ENCODE measurements around the gene TPST1.
"Not testable (repeated sequence)": the region's sequence is repeated elsewhere in the genome, so short reads cannot be mapped to it uniquely, and the experiment has no call there.

The TPST1 gene

DNA sequence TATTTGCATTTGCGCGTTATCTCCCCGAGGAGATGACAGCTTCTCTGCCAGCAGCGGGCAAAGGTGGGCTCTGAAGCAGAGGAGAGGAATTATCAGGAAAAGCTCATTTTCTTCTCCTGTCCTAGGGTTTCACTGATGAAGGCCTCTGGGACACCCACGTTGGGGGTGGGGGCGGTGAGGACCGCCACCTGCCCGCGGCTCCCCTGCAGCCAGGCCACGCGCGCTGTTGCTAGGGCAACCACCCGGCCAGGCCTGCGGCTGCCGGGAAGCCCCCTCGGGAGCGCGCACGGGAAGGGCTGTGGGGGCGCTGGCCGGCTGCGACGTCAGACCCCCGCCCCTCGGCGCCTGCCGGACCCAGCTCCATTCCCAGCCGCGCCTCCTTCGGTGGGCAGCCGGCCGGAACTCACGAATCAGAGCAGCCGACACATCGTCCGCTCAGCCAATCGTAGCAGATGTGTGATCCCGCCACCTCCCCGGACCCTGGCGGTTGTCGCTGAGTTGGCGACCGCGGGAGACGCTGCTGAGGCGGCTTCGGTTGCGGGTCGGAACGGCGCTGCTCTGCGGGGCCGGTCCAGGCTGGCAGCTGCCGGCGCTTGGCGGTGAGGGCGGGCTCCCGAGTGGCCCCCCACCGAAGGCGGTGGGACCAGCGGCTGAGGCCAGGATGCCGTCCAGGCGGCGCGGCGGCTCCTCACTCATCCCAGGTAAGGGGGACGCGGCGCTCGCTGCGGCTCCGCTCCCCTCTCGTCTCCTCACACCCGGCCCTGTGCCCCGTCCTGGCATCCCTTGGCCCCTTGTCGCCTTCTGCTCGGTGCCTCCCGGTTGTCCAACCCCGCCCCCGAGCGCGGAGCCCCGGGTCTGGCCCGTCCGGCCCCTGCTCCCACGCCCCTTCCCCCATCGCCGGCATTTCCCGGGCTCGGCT, at the start of gene TPST1:
Gene TPST1 (plus strand): TSS at position 513 of the 919 bp plus-strand sequence. CDS start 35,092 bp downstream, outside the sequence.
- peak; percentile 58 to 72 for DNase-seq (ENCODE audit: low read depth in 2 of 2)

DNA sequence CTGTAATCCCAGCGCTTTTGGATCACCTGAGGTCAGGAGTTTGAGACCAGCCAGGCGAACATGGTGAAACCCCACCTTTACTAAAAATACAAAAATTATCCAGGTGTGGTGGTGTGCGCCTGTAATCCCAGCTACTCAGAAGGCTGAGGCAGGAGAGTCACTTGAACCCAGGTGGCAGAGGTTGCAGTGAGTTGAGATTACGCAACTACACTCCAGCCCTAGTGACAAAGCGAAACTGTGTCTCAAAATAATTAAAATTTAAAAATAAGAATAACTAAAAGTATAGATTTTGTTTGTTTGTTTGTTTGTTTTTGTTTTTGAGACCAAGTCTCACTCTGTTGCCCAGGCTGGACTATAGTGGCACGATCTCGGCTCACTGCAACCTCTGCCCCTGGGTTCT, 49.1 kb upstream of the TPST1 start:
- DNase-seq (ENCODE audit: low read depth in 2 of 2): not testable (repeated sequence)

DNA sequence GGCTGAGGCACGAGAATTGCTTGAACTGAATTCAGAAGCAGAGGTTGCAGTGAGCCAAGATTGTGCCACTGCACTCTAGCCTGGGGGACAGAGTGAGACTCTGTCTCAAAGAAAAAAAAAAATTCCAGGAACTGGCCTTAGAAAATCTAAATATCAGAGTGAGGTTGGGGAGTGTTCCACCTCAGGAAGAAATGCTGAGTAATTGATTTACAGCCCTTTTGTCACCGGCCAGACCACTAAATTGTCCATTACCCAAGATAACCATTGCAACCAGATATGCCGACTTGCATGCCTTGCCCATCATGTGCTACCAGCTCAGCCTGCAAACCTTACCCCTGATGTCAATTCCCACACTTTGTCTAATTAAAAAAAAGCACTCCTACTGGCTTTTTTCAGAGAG, 48.1 kb upstream of the TPST1 start:
- DNase-seq (ENCODE audit: low read depth in 2 of 2): no peak

DNA sequence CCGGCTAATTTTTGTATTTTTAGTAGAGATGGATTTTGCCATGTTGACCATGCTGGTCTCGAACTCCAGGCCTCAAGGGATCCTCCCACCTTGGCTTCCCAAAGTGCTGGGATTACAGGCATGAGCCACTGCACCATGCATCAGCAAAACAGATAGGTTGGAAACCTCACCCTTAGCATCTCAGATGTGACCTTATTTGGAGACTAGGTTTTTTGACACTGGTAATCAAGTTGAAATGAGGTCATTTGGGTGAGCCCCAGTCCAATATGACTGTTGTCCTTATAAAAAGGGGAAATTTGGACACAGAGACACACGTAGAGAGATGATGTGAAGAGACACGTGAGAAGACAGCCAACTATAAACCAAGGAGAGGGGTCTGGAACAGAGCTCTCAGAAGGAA, 42.5 kb upstream of the TPST1 start:
- no peak for DNase-seq (ENCODE audit: low read depth in 2 of 2)

DNA sequence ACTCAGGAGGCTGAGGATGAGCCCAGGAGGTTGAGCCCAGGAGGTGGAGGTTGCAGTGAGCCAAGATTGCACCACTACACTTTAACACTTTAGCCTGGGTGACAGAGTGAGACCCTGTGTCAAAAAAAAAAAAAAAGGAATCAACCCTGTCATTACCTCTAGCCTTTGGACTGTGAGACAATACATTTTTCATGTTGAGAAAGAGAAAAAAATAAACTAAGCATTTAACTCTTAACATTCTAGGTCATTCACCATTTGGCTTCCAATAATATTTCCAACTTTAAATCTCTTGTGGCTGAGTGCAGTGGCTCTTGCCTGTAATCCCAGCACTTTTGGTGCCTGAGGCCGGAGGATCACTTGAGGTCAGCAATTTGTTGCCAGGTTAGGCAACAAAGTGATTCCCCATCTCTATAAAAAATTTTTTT, 41.9 kb upstream of the TPST1 start:
- no peak for DNase-seq (ENCODE audit: low read depth in 2 of 2)

DNA sequence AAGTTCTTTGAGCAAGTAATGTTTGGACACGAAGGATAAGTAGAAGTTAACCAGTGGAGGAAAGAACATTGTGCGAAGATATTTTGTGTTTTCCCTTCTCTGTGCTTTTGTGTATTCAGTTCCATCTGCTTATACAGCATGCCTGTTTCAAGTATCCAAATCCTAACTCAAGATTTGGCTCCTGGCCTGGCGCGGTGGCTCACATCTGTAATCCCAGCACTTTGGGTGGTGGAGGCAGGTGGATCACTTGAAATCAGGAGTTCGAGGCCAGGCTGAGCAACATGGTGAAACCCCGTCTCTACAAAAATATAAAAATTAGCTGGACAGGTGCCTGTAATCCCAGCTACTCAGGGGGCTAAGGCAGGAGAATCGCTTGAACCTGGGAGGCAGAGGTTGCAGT, 40.8 kb upstream of the TPST1 start:
- no peak for DNase-seq (ENCODE audit: low read depth in 2 of 2)

DNA sequence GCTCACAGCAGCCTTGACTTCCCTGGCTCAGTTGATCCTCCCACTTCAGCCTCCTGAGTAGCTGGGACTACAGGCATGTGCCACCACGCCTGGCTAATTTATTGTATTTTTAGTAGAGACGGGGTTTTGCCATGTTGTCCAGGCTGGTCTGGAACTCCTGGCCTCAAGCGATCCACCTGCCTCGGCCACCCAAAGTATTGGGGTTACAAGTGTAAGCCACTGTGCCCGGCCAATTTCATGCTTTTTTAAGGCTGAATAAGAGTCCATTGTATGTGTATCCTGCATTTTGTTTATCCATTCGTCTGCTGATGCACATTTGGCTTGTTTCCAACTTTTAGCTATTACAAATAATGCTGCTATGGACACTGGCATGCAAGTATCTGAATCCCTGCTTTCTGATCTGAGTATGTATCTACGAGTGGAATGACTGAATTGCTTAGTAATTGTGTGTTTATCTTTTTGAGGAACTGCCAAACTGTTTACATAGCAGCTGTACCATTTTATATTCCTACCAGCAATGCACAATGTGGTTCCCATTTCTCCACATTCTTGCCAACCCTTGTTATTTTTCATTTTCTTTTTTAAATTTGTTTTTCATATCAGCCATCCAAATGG, 37.3 kb upstream of the TPST1 start:
- no peak for DNase-seq (ENCODE audit: low read depth in 2 of 2)

DNA sequence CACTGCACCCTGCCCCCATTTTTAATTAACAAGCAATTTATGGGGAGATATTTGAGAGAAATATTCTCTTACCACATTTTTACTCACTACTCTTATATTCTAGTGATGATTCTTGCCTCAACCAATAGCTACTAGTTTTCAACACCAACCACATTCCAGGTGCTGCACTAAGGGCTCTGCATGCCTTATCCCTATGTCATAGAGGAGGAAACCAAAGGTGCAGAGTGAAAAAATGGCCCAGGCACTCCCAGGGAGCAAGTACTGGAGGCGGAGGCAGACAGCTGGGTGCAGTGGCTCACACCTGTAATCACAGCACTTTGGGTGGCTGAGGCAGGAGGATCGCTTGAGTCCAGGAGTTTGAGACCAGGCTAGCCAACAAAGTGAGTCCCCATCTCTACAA, 35.5 kb upstream of the TPST1 start:
- no peak for DNase-seq (ENCODE audit: low read depth in 2 of 2)

DNA sequence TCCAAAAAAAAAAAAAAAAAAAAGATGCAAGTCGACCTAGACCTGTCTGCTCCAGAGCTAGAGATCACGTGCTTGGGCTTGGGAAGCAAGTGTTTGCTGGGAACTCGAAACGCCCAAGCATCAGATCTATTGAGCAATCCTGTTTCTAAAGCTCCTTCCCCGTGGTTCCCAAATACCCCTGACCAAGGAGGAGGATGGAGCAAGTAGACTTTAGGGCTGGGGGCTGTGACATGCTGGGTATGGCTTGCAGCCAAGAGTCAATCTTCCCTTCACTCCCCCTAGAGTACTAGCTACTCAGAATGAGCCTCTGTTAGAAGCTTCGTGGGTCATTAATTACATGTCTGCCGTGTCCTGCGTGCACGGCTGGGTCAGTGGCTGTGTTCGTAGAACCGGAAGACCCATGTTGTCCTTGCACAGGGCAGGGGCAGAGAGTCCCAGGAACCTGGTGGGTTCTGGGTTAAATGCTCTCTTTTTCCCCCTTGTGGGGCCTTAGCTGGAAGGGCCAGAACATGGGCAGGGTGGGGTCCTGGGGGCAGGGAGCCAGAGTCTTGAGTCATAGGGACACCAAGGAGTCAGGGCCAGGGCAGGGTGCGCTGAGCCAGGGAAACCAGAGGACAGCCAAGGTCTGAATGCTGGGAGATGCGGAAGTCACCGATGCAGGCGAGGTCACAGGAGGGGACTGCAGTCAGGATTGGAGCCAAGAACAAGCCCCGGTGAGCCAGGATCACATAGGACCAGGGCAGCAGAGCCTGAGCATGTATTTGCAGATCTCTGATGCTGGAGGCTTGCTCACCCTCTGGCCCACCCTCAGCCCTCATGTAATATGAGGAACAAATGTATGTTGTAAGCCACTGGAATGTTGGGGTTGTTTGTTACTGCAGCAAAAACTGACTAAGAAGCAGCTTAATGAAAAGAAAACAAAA, 34.6 kb upstream of the TPST1 start:
- DNase-seq (ENCODE audit: low read depth in 2 of 2): no peak

DNA sequence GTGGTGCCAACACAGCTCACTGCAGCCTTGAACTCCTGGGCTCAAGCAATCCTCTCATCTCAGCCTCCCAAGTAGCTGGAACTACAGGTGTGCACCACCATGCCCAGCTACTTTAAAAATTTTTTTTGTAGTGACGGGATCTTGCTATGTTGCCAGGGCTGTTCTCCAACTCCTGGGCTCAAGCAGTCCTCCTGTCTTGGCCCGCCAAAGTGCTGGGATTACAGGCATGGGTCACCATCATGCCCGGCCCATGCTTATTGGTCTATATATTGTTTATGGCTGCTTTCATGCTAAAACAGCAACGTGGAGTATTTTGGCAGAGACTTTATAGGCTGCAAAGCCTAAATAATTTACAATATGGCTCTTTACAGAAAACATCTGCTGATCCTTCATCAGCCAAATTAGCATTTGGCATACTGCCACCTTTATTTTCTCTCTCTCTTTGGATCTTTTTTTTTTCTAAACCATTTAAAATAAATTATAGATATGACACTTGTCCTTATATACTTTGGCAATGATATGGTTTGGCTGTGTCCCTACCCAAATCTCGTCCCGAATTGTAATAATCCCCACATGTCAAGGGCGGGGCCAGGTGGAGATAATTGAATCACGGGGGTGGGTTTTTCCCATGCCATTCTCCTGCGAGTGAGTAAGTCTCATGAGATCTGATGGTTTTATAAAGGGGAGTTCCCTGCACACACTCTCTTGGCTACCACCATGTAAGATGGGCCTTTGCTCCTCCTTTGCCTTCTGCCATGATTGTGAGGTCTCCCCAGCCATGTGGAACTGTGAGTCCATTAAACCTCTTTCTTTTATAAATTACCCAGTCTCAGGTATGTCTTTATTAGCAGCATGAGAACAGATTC, 32.4 kb upstream of the TPST1 start:
- not testable (repeated sequence) for DNase-seq (ENCODE audit: low read depth in 2 of 2)

DNA sequence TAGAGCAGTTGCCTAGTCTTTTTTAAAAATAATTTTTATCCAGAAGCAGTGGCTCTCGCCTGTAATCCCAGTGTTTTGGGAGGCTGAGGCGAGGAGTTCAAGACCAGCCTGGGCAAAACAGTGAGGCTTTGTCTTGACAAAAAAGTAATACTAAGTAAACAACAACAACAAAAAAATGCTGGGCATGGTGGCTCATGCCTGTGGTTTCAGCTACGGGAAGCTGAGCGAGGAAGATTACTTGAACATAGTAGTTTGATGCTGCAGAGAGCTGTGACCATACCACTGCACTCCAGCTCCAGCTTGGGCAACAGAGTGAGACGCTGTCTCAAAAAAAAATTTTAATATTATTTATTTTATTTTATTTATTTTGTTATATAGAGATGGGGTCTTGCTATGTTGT, 31.3 kb upstream of the TPST1 start:
- no peak for DNase-seq (ENCODE audit: low read depth in 2 of 2)

DNA sequence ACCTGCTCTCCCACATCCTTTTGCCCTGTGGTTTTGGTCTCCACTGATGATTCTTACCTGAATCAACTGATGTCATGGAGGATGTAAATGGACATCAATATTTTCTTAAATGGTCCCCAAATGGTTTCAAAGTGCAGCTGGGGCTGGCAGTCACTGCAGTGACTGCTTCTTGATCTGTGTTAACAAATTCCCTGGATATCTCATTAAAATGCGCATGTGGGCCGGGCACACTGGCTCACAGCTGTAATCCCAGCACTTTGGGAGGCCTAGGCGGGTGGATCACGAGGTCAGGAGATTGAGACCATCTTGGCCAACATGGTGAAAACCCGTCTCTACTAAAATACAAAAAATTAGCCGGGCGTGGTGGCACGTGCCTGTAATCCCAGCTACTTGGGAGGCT, 30.1 kb upstream of the TPST1 start:
- DNase-seq (ENCODE audit: low read depth in 2 of 2): not testable (repeated sequence)

DNA sequence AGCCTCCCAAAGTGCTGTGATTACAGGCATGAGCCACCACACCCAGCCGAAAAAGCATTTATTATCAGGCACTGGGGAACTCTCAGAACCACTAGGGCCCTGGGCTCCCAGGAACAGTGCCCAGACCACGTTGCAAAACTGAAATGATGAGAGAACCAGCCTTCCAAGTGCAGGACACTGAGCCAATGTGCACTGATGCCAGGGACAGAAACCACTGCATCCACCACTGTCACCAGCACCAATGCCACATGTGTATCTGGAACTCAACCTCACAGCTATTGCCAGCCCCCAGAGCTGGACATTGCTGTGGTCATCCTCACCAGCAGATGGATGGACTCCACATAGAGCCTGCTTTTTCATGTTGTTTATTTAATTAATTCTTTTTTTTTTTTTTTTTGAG, 28.2 kb upstream of the TPST1 start:
- no peak for DNase-seq (ENCODE audit: low read depth in 2 of 2)

DNA sequence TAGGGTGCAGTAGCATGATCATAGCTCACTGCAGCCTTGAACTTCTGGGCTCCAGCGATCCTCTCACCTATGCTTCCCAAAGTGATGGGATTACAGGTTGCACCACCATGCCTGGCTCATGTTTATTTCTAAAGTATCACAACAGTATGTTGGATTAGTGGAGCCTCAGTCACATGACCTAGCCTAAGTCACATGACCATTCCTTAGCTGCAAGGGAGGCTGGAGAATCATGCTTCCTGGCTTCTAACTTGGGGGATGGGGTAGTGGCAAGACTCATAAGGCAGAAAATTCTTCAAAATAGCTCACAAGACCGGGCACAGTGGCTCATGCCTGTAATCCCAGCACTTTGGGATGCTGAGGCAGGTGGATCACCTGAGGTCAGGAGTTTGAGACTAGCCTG, 26.9 kb upstream of the TPST1 start:
- DNase-seq (ENCODE audit: low read depth in 2 of 2): no peak

DNA sequence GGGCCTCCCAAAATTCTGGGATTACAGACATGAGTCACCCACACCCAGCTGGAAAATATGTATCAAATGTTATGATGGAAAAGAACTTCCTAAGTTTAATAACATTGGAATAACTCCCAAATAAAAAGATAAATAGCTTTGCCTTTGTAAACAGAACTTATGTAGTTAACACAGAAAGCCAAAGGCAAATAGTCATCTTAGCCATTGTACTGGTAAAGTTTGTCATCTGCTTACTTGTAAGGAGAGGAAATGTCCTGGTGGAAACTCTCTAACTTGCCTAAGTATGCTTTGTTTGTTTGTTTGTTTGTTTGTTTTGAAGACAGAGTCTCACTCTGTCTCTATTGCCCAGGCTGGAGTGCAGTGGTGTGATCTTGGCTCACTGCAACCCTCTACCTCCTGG, 23.8 kb upstream of the TPST1 start:
- DNase-seq (ENCODE audit: low read depth in 2 of 2): no peak

DNA sequence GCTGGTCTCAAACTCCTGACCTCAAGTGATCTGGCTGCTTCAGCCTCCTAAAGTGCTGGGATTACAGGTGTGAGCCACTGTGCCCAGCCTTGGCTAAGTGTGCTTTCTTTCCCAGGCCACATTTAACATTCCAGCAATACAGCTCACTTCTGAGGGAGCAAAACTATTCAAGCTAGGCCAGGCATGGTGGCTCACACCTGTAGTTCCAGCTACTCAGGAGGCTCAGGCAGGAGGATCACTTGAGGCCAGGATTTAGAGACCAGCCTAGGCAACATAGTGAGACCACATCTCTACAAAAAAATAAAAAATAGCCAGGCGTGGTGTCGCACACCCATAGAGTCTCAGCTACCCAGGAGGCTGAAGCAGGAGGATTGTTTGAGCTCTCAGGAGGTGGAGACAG, 23.3 kb upstream of the TPST1 start:
- DNase-seq (ENCODE audit: low read depth in 2 of 2): no peak

DNA sequence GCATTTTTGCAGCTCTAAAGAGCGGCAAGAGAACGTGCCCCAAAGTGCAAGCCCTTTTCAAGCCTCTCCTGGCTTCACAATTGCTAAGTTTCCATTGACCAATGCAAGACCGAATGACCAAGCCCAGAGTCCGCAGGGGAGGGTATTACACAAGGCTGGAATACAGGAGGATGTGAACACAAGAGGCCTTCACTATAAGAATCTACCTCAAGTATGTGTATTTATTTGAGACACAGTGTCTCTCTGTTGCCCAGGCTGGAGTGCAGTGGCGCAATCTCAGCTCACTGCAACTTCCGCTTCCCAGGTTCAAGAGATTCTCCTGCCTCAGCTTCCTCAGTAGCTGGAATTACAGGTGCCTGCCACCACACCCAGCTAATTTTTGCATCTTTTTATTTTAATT, 22.2 kb upstream of the TPST1 start:
- no peak for DNase-seq (ENCODE audit: low read depth in 2 of 2)

DNA sequence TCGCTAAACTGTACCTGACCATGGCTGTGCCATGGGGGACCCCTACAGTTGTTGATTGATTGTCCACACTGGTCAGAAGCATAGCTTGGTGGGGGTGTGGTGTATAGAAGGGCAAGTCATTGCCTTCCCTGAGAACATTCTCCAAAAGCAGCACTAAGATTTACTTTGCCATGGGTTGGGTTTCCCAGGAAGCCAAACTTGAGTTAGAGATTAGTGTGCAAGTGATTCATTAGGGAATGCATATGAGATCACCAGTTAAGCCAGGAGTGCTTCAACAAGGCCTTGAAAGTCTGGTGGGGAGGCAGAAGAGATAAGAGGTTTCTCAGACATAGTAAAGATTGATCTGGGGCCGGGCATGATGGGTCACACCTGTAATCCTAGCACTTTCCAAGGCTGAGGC, 21.4 kb upstream of the TPST1 start:
- no peak for DNase-seq (ENCODE audit: low read depth in 2 of 2)

DNA sequence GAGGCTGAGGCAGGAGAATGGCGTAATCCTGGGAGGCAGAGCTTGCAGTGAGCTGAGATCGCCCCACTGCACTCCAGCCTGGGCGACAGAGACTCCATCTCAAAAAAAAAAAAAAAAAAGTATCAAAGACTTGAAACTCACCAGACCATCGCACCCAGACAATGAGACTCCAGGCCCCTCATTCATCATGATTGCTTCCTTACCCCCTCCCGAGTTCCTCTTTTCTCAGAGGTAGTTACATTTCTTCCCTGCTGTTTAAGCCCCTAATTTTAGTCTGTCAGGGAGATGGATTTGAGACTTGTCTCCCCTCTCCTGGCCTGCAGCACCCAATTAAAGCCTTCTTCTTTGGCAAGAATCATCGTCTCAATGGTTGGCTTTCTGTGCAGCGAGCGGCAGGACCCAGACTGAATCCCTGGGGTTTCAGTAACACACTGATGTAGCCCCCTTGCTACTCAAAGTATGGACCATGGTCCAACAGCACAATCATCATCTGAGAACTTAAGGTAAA, 19.4 kb upstream of the TPST1 start:
- no peak for DNase-seq (ENCODE audit: low read depth in 2 of 2)

DNA sequence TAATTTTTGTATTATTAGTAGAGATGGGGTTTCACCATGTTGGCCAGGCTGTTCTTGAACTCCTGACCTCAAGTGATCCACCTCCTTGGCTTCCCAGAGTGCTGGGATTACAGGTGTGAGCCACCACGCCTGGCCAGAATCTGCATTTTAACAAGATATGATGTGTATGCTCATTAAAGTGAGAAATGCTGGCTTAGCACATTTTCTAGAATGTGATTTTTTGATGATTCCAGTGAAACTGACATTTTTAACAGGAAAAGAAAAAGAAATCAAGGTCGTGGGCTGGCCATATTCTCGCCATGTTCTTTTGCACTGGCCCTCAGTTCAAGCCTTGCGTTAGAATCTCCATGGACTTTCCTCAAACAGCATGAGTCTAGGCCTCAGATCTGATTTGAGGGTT, 18.1 kb upstream of the TPST1 start:
- DNase-seq (ENCODE audit: low read depth in 2 of 2): no peak

DNA sequence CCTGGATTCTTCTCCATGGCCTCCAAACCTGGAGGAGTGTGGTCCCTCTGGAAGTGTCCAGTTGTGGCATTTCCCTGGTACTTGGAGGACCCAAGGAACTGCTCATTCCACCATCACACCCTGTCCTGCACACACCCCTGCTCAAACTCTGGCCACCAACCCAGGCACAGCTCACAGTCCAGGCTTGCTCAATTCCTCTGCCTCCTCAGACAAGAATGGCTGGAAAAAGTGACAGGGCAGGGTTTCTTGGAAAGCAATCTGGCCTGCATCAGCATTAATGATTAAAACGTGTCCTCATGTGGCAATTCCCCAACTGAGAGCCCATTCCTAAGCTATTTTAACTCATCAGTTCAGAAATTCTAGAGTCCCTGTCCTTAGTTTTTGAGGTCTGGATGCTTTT, 17.2 kb upstream of the TPST1 start:
- no peak for DNase-seq (ENCODE audit: low read depth in 2 of 2)

Measured in stimulated activated CD4-positive, alpha-beta T cell treated with anti-CD3 and anti-CD28 coated beads, Interleukin-15, amount 100 ng/mL, for 48 hours (primary cell).